Central memory CD4-positive, alpha-beta T cell (primary cell): ENCODE measurements around the gene DET1.
"Not testable (repeated sequence)": the region's sequence is repeated elsewhere in the genome, so short reads cannot be mapped to it uniquely, and the experiment has no call there.

Experiments
- DNase-seq: peaks from one replicate; pipeline ENCODE4 v3.0.0; 2022
- total RNA-seq, 3 experiments: gene quantifications; one replicate each; lab custom pipeline; 2026; lab: John Stamatoyannopoulos, UW

DET1 gene
- total RNA-seq, result 0.71 to 4.2 (median 2.2) reads per million in 3 experiments

- DNase-seq, result peak; percentile 94
Observed at GRCh38 chr15:88546248-88547129, at the start of gene DET1. TSS of gene DET1 (minus strand) at chr15:88546681. CDS start at chr15:88531705, 14,976 bp downstream.

DNA sequence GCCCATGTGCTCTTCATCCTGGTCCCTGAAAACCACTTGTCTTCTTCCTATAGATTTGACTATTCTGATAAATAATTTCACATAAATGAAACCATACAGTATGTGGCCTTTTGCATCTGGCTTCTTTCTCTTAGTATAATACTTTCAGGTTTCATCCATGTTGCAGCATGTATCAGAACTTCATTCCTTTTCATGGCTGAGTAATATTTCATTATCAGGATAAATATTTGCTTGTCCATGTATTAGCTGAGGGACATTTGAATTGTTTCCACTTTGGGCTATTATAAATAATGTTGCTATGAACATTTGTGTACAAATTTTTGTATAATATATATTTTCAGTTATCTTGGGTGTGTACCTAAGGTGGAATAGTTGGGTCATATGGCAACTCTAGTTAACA, 44.9 kb upstream of the DET1 start:
- DNase-seq, result no peak

- no peak for DNase-seq
Observed at GRCh38 chr15:88590759-88591158, 44.3 kb upstream of the DET1 start.

DNA sequence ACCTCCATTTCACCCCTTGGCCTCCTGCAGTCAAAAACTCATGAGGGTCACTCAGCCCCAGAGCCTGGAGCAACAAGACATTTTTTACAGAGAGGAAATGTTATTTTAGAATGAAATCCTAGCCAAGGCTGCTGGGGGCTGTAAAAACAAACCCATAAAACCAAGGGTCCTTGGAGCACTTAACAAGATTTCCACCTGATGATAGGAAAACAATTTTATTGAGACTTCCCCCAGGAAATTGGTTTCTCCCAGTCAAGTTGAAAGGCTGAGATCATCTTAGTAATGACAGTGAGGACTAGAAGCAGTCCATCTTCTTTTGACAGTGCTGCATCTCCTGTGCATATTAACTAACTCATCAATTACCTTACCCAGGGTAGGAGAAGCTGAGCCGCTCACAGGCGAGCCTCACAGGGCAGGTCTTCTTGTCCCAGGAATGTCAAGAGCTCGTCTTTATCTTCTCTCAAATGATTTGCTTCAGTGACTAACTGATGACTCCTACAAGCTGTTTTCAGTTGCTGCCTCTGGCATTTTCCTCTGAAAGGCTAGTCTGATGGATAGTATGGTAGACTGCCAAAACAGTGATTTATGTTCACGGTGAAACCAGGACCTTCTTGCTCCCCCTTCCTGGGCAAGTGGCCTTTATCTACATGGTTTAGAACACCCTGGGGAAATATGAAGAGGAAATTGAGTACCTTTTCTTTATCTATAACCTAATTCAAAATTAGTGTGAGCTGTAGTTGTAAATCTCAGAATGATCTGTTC, 40.1 kb upstream of the DET1 start:
- DNase-seq, result no peak

DNA sequence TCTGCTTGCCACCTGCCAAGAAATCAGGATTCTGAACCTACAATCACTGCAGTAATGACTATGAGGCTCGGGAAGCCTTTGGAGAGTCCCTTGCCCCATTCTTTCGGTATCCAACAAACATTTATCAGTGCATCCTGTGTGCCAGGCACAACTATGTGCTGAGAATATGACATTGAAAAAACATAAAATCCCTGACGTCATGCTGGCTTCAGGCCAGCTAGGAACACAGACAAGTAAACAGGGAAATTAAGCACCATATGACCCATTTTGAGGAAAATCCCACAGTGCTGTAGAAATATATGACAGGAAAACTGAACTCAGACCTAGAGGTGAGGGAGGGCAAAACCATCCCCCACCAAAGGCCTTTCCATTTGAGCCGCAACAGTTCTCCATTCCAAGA, 34.1 kb upstream of the DET1 start:
- no peak for DNase-seq

DNA sequence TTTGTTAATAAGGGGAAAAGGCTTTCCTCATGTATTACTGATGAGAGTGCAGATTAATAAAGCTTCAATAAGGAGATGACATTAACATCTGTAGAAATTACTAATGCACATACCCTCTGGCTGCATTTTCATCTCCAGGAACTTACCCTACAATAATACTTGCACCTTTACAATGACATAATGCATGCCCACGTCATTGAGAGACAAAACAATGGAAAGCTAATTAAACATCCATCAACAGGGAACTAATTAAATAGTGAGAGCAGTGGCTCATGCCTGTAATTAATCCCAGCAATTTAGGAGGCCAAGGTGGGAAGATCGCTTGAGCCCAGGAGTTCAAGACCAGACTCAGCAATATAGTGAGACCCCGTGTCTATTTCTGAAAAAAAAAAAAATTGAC, 32.8 kb upstream of the DET1 start:
- DNase-seq, result no peak

DNA sequence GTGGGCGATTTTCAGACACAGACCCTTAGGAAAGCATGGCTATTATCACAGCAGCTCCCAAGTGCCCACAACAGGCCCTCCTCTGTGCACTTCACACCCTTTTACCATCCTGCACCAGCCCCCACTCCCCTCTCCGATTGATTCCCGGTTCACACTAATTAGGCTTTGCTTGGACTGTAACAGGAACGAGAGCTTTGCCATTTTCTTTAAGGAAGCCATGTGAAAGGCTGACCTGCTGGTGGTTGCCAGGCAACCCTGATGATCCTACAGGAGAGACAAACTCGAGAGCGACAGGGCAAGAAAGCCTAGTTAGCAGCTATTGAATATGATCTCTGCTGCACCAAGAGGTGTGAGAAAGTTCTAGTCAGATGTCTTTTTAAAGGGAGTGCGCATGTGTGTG, 28.2 kb upstream of the DET1 start:
- no peak for DNase-seq

- DNase-seq, result no peak
Observed at GRCh38 chr15:88574077-88574476, 27.6 kb upstream of the DET1 start.

- DNase-seq, result no peak
Observed at GRCh38 chr15:88571852-88572259, 25.4 kb upstream of the DET1 start.

DNA sequence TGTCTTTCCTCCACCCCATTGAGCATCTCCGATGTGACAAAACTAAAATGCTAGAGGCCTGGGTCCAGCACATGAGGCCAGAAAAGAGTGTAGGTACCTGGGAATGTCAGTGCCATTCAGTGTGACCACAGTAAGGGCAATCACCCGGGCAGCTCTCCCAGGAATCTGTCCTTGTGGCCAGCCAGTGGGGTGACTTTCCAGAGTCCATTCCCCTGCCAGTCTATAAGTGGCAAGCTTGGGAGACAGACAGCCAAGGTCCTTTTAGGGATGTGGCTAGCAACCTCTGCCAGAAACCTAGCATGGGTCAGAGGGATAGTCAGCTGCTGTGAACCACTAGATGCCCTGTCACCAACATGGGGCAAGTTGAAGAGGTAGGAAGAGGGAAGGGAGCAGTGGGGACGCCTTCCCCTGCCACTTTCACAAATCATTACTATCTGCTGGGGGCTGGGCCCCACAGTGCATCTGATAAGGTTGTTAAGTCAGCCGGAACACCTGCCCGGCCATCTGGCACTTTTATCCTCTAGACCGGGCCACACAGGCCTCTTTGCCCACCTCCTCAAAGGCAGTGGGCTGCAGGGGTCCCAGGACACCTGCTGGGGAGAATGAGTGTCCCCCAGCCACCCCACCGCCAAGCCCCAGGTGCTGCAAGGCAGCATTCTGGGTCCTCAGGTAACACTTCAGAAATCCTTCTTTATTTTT, 24.8 kb upstream of the DET1 start:
- DNase-seq, result no peak

- no peak for DNase-seq
Observed at GRCh38 chr15:88568589-88568988, 22.1 kb upstream of the DET1 start.

- no peak for DNase-seq
Observed at GRCh38 chr15:88564741-88565140, 18.3 kb upstream of the DET1 start.

DNA sequence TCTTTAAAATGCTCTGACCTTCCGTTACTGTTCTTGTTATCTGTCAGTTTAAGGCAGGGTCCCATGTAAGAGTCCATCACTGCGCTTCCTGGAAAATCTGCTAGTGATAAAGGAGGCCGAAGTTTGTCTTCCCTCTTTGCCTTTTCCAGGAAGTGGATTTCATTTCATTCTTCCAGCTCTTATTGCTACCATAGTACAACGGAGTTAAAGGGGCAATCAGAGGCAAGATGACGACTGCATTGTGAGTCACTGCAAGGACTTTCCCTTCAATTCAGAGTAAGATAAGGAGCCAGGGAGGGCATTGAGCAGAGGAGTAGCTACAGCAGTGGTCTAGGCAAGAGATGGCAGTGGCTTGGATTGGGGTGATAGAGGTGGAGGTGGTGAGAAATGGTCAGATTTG, 17.2 kb upstream of the DET1 start:
- DNase-seq, result no peak

GRCh38 chr15:88559565-88559964, 13.1 kb upstream of the DET1 start:
- not testable (repeated sequence) for DNase-seq

GRCh38 chr15:88558026-88558425, 11.5 kb upstream of the DET1 start:
- not testable (repeated sequence) for DNase-seq

- DNase-seq, result not testable (repeated sequence)
Observed at GRCh38 chr15:88548009-88548408, 1.5 kb upstream of the DET1 start.

DNA sequence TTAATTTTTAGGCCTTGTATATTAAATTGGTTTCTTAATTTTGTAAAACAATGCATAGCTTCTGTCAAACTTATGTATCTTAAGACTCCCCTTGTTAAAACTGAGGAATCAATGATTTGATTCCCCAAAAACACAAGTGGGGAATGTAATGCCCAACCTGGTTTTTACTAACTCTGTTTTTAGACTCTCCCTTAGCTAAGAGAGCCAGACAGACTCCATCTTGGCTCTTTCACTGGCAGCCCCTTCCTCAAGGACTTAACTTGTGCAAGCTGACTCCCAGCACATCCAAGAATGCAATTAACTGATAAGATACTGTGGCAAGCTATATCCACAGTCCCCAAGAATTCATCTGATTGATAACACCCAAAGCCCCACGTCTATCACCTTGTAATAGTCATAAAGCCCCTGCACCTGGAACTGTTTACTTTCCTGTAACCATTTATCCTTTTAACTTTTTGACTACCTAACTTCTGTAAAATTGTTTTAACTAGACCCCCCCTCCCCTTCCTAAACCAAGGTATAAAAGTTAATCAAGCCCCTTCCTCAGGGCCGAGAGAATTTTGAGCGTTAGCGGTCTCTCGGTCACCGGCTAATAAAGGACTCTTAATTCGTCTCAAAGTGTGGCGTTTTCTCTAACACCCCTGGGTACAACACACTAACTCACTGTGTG, 768 bp downstream of the DET1 start:
- DNase-seq, result not testable (repeated sequence)

DNA sequence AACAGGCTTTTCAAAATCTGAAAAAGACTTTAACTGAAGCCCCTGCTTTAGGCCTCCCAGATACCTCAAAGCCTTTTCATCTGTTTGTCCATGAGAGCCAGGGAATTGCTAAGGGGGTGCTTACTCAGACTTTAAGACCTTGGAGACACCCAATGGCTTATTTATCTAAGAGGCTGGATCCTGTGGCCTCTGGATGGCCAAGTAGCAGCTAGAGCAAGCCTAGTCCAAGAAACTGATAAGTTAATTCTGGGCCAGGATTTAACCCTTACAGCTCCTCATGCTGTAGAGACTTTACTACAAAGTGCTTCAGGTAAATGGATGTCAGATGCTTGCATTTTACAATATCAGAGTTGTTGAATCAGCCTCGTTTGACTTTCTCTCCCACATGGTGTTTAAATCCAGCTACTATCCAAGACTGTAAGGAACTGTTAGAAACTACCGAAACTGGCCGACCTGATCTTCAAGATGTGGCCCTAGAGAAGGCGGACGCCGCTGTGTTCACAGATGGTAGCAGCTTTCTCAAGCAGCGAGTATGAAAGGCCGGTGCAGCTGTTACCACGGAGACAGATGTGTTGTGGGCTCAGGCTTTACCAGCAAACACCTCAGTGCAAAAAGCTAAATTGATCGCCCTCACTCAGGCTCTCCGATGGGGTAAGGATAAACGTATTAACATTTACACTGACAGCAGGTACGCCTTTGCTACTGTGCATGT, 3.3 kb downstream of the DET1 start:
- no peak for DNase-seq

DNA sequence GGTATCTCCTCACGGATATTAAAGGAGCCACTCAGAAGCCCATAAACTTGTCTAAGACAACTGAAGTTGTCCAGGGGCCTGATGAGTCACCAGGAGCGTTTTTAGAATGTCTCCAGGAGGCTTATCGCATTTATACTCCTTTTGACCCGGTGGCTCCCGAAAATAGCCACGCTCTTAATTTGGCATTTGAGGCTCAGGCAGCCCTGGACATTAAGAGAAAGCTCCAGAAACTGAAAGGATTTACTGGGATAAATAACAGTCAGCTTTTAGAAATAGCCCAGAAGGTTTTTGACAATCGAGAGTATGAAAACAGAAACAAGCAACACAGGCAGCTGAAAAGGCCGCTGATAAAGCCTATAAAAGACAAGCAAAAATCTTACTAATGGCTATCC, 4.1 kb downstream of the DET1 start:
- DNase-seq, result no peak

GRCh38 chr15:88541709-88542341, 4.7 kb downstream of the DET1 start:
- DNase-seq, result no peak

- DNase-seq, result not testable (repeated sequence)
Observed at GRCh38 chr15:88541111-88541510, 5.4 kb downstream of the DET1 start.
